NCI-H2227 treated with DMSO at 0.1 percent for 48 hours (cell line): Measurements from ENCODE around the gene MIEF2.
A peak's percentile ranks its signal among the peaks of the same experiment; 100 is the strongest.
"Not testable (repeated sequence)": the region's sequence is repeated elsewhere in the genome, so short reads cannot be mapped to it uniquely, and the experiment has no call there.

Experiments
- DNase-seq: peaks from one replicate; lab custom pipeline; 2025; lab: John Stamatoyannopoulos, UW

The MIEF2 gene

GRCh38 chr17:18291718-18292540 is 31.5 kb downstream of the MIEF2 start:
- no peak for DNase-seq

- DNase-seq = not testable (repeated sequence)
These were observed 37.6 kb downstream of the MIEF2 start for GRCh38 chr17:18298061-18298460.

GRCh38 chr17:18300725-18301480 is 40.4 kb downstream of the MIEF2 start:
- DNase-seq = no peak

GRCh38 chr17:18303206-18303605 is 42.7 kb downstream of the MIEF2 start:
- not testable (repeated sequence) for DNase-seq

- no peak for DNase-seq
These were observed 48.7 kb downstream of the MIEF2 start for GRCh38 chr17:18309202-18309601.

- no peak for DNase-seq
These were observed 53.7 kb downstream of the MIEF2 start for GRCh38 chr17:18314059-18314730.

GRCh38 chr17:18314731-18315561 is 54.5 kb downstream of the MIEF2 start, which contains the start of the genes SMCR8 and TOP3A:
Gene SMCR8 (plus strand): TSS chr17:18315293. CDS start chr17:18315790, 497 bp downstream.
Gene TOP3A (minus strand): TSS chr17:18314994. CDS start chr17:18314778, 216 bp downstream.
- DNase-seq = peak; percentile 96

GRCh38 chr17:18315562-18315922 is 55.1 kb downstream of the MIEF2 start:
- no peak for DNase-seq

GRCh38 chr17:18315961-18316360 is 55.5 kb downstream of the MIEF2 start:
- DNase-seq = no peak
